Measurements from ENCODE around the gene ACAP3. TPM values are rescaled to one million over a fixed set of nuclear protein-coding genes. Genes with fewer than 3 reads are reported as not detected.

ACAP3 gene
- total and polyA plus RNA-seq, 10 of the 15 experiments (the other 5 are each of a cell fraction or from before 2014, with no cell fraction given): 0.05 to 34.2 (median 7.1) TPM

- TF ChIP-seq LARP7 (IDR thresholded peaks at IDR 0.05): no peak
- no peak for TF ChIP-seq JUNB (IDR thresholded peaks at IDR 0.05)
- no peak for TF ChIP-seq SIX5 (IDR thresholded peaks at IDR 0.05; ENCODE audit: low read depth, low read length, severe bottlenecking)
- TF ChIP-seq MEF2B (IDR thresholded peaks at IDR 0.05; ENCODE audit: partially characterized antibody, poor library complexity, severe bottlenecking): peak; percentile 78
- no peak for TF ChIP-seq TARDBP (IDR thresholded peaks at IDR 0.05; ENCODE audit: borderline replicate concordance)
- TF ChIP-seq KAT2A (conservative IDR thresholded peaks at IDR 0.05; ENCODE audit: control insufficient read depth, low read depth, low read length): no peak
- peak; percentile 75 for TF ChIP-seq USF2 (IDR thresholded peaks at IDR 0.05; ENCODE audit: borderline replicate concordance, low read depth, low read length)
- TF ChIP-seq PBX3 (IDR thresholded peaks at IDR 0.05; ENCODE audit: insufficient replicate concordance, low read depth, low read length): no peak
- TF ChIP-seq IRF5 (IDR thresholded peaks at IDR 0.05; ENCODE audit: borderline replicate concordance): no peak
- peak in 1 of 2 experiments; percentile 26; a peak in 2 of 4 replicates for TF ChIP-seq IKZF2 (IDR thresholded peaks at IDR 0.05)
- TF ChIP-seq IRF4 (IDR thresholded peaks at IDR 0.05; ENCODE audit: low read depth, low read length): no peak
- TF ChIP-seq KDM1A (IDR thresholded peaks at IDR 0.05; ENCODE audit: borderline replicate concordance): no peak
- peak; percentile 54 for TF ChIP-seq NRF1 (conservative IDR thresholded peaks at IDR 0.05; ENCODE audit: low read depth, low read length)
- TF ChIP-seq SREBF1 (IDR thresholded peaks at IDR 0.05; ENCODE audit: low read length): no peak
- no peak for TF ChIP-seq YY1 (IDR thresholded peaks at IDR 0.05; ENCODE audit: low read depth, low read length)
- TF ChIP-seq FOS (IDR thresholded peaks at IDR 0.05; ENCODE audit: borderline replicate concordance, extremely low read depth, insufficient read length): no peak
- TF ChIP-seq MTA3 (IDR thresholded peaks at IDR 0.05; ENCODE audit: borderline replicate concordance, low read length): no peak
- TF ChIP-seq CHD4 (IDR thresholded peaks at IDR 0.05): no peak
- TF ChIP-seq NR2C1 (IDR thresholded peaks at IDR 0.05): no peak
- no peak for TF ChIP-seq BRCA1 (IDR thresholded peaks at IDR 0.05; ENCODE audit: low read depth, low read length)
- no peak for TF ChIP-seq RBBP5 (conservative IDR thresholded peaks at IDR 0.05)
- no peak for TF ChIP-seq HSF1 (IDR thresholded peaks at IDR 0.05; ENCODE audit: low read depth, low read length)
- TF ChIP-seq EGR1 (IDR thresholded peaks at IDR 0.05; ENCODE audit: borderline replicate concordance in 1 of 2, low read depth in 2 of 2, low read length in 2 of 2): 0 out of 3 replicates have a peak, but pooled peaks of 1 of the 2 experiments have one; percentile 22
- peak; percentile 86 for TF ChIP-seq RUNX3 (IDR thresholded peaks at IDR 0.05; ENCODE audit: low read length)
- no peak for TF ChIP-seq HDAC2 (IDR thresholded peaks at IDR 0.05)
- peak; percentile 74 for TF ChIP-seq USF1 (IDR thresholded peaks at IDR 0.05; ENCODE audit: borderline replicate concordance, extremely low read length, insufficient read depth, low read depth, low read length)
Observed at GRCh38 chr1:1250786-1251284, 56.9 kb downstream of the ACAP3 start (continued).
